Activated CD4-positive, alpha-beta T cell treated with anti-CD3 and anti-CD28 coated beads, Interleukin-2, amount 10 ng/mL, durations not matched to agents 7 days and 5 days (primary cell): ENCODE measurements around the gene CSTPP1. TPM values are rescaled to one million over a fixed set of nuclear protein-coding genes. Genes with fewer than 3 reads are reported as not detected.
"Not testable (repeated sequence)": the region's sequence is repeated elsewhere in the genome, so short reads cannot be mapped to it uniquely, and the experiment has no call there.

Source experiments
- CTCF ChIA-PET: fragments of 350-600 bp; sonication (Branson Sonifier 250); formaldehyde crosslinking; loops from one replicate; lab custom pipeline; 2021; ENCODE audit warnings: antibody characterized with exemption; lab: Charles Lee
- POLR2A ChIA-PET: fragments of 350-600 bp; sonication (Branson Sonifier 250); formaldehyde crosslinking; loops from one replicate; lab custom pipeline; 2021; ENCODE audit warnings: antibody characterized with exemption; lab: Charles Lee
- DNase-seq: peaks from one replicate; pipeline ENCODE4 v3.0.0-alpha.2; 2020
- H3K27ac Mint-ChIP-seq: one replicate; pipeline ENCODE4 v1.8.0; 2021; ENCODE audit warnings: mild to moderate bottlenecking, moderate library complexity, mixed read lengths
- H3K27me3 Mint-ChIP-seq: one replicate; pipeline ENCODE4 v1.8.0; 2021; ENCODE audit warnings: mixed read lengths
- H3K36me3 Mint-ChIP-seq: one replicate; pipeline ENCODE4 v1.8.0; 2021; ENCODE audit warnings: low read depth, mixed read lengths
- H3K4me1 Mint-ChIP-seq: one replicate; pipeline ENCODE4 v1.8.0; 2021; ENCODE audit warnings: mixed read lengths
- H3K4me3 Mint-ChIP-seq: one replicate; pipeline ENCODE4 v1.8.0; 2021; ENCODE audit warnings: mild to moderate bottlenecking, moderate library complexity, mixed read lengths
- H3K9me3 Mint-ChIP-seq: one replicate; pipeline ENCODE4 v1.8.0; 2021; ENCODE audit warnings: mixed read lengths
- total RNA-seq, 2 experiments: library from RNA; stranded (reverse); gene quantifications; one replicate each; pipeline ENCODE4 v1.2.3, GENCODE V29; 2021

Gene CSTPP1
- total RNA-seq, 2 experiments from 2014 or later, result 18.2 to 18.9 TPM

DNA sequence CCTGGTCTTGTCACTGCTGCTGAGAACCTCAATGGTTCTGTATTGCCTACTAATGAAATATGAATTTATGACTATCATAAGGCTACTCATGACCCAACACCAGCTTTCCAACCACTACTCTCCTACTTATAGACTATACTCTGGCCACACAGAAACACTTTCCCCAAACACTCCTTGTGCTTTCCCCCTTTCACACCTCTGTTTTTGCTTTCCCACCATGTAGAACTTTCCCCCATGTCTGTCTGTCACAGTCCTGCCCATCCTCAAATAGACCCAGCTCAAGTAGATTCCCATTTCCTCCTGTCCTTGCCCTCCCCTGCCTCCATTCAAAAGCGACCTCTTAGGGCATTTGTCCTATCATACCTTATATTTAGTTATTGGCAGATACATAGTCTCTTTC, 134.2 kb downstream of the CSTPP1 start:
- no peak for DNase-seq
- H3K4me1 Mint-ChIP-seq, result no peaks in the 10 kb centered on the region
- no peaks in the 10 kb centered on the region for H3K36me3 Mint-ChIP-seq
- no peaks in the 10 kb centered on the region for H3K9me3 Mint-ChIP-seq
- no peak overlapping the region for H3K4me3 Mint-ChIP-seq
- CTCF ChIA-PET, result no interaction called here
- H3K27ac Mint-ChIP-seq, result no peak overlapping the region
- POLR2A ChIA-PET, result no interaction called here
- H3K27me3 Mint-ChIP-seq, result no peaks in the 10 kb centered on the region

- POLR2A ChIA-PET, result no interaction called here
- no peak overlapping the region for H3K4me3 Mint-ChIP-seq
- no peaks in the 10 kb centered on the region for H3K27me3 Mint-ChIP-seq
- no peaks in the 10 kb centered on the region for H3K36me3 Mint-ChIP-seq
- H3K27ac Mint-ChIP-seq, result no peak overlapping the region
- no peaks in the 10 kb centered on the region for H3K4me1 Mint-ChIP-seq
- no peaks in the 10 kb centered on the region for H3K9me3 Mint-ChIP-seq
- CTCF ChIA-PET, result interaction anchor here (0.6 kb wide), 1 partner anchor 223 kb away, joined by 3 read pairs; no protein-coding TSS in a partner anchor
- no peak for DNase-seq
Measured at GRCh38 chr11:47071341-47071740, 134.8 kb downstream of the CSTPP1 start.

GRCh38 chr11:47071791-47072261, 135.3 kb downstream of the CSTPP1 start:
- H3K9me3 Mint-ChIP-seq, result no peaks in the 10 kb centered on the region
- POLR2A ChIA-PET, result no interaction called here
- CTCF ChIA-PET, result interaction anchor here (0.6 kb wide), 1 partner anchor 223 kb away, joined by 3 read pairs; no protein-coding TSS in a partner anchor
- H3K4me1 Mint-ChIP-seq, result no peaks in the 10 kb centered on the region
- no peak overlapping the region for H3K4me3 Mint-ChIP-seq
- no peak for DNase-seq
- no peaks in the 10 kb centered on the region for H3K27me3 Mint-ChIP-seq
- H3K36me3 Mint-ChIP-seq, result no peaks in the 10 kb centered on the region
- H3K27ac Mint-ChIP-seq, result no peak overlapping the region

GRCh38 chr11:47078751-47079521, 142.4 kb downstream of the CSTPP1 start:
- ChIA-PET POLR2A (no interaction called here), CTCF (interaction anchor here (0.6 kb wide), 1 partner anchor 500 kb away, joined by 3 read pairs; no protein-coding TSS in a partner anchor)
- no peaks in the 10 kb centered on the region for H3K36me3 Mint-ChIP-seq
- H3K4me3 Mint-ChIP-seq, result no peak overlapping the region
- DNase-seq, result no peak
- H3K27me3 Mint-ChIP-seq, result no peaks in the 10 kb centered on the region
- no peak overlapping the region for H3K27ac Mint-ChIP-seq
- peaks cover under 1% of the 10 kb centered on the region for H3K4me1 Mint-ChIP-seq
- H3K9me3 Mint-ChIP-seq, result no peaks in the 10 kb centered on the region

DNA sequence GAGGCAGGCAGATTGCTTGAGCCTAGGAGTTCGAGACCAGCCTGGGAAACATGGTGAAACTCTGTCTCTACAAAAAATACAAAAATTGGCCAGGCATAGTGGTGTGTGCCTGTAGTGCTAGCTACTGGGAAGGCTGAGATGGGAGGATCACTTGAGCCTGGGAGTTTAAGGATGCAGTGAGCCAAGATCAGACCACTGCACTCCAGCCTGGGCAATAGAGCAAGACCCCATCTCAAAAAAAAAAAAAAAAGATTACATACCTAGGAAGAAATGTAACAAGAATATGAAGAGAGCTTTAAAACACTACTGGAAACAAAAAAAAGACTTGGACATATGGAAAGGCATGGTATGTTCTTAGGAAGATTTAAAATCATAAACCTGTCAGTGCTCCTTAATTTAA, 144.2 kb downstream of the CSTPP1 start:
- not testable (repeated sequence) for H3K27ac Mint-ChIP-seq, H3K36me3 Mint-ChIP-seq, H3K27me3 Mint-ChIP-seq, H3K4me3 Mint-ChIP-seq, DNase-seq, H3K9me3 Mint-ChIP-seq, H3K4me1 Mint-ChIP-seq
- CTCF ChIA-PET, result interaction anchor here (0.6 to 0.7 kb wide), 3 partner anchors 167 to 1263 kb away, joined by 3 to 5 read pairs (median 5); no protein-coding TSS in a partner anchor
- POLR2A ChIA-PET, result interaction anchor here (0.6 kb wide), 1 partner anchor 259 kb away, joined by 3 read pairs; no protein-coding TSS in a partner anchor

DNA sequence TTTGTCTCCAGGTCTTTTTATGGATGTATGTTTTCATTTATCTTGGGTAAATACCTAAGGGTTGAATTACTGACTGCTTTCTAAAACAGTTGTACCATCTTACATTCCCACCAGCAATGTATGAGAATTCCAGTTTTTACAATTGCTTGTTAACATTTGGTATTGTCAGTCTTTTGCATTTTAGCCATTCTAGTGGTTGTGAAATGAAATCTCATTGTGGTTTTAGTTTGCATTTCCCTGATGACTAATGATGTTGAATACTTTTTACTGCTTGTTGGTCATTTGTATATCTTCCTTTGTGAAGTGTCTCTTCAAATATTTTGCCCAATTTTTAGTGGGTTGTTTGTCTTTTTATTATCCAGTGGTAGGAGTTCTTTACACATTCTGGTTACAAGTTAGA, 147.4 kb downstream of the CSTPP1 start:
- DNase-seq, result no peak
- CTCF ChIA-PET, result no interaction called here
- H3K4me1 Mint-ChIP-seq, result peaks cover 5% of the 10 kb centered on the region
- H3K27me3 Mint-ChIP-seq, result no peaks in the 10 kb centered on the region
- H3K4me3 Mint-ChIP-seq, result no peak overlapping the region
- H3K36me3 Mint-ChIP-seq, result no peaks in the 10 kb centered on the region
- POLR2A ChIA-PET, result no interaction called here
- H3K9me3 Mint-ChIP-seq, result no peaks in the 10 kb centered on the region
- no peak overlapping the region for H3K27ac Mint-ChIP-seq

DNA sequence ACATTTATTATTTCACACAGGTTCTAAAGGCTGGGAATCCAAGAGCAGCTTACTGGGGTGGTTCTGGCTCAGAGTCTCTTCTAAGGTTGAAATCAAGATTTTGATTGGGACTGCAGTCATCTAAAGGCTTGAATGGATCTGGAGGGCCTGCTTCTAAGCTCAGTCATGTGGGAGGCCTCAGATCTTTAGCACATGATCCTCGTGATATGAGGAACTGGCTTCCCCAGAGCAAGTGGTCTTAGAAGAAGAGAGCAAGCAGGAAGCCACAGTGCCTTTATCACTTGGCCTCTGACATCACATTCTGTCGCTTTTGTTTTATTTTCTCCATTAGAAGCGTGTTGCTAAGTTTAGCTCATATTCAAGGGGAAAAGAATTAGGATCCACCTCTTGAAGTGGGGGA, 151.2 kb downstream of the CSTPP1 start:
- CTCF ChIA-PET, result no interaction called here
- no peak overlapping the region for H3K27ac Mint-ChIP-seq
- H3K9me3 Mint-ChIP-seq, result no peaks in the 10 kb centered on the region
- POLR2A ChIA-PET, result no interaction called here
- no peaks in the 10 kb centered on the region for H3K36me3 Mint-ChIP-seq
- DNase-seq, result no peak
- peaks cover 5% of the 10 kb centered on the region for H3K4me1 Mint-ChIP-seq
- peaks cover 3% of the 10 kb centered on the region for H3K27me3 Mint-ChIP-seq
- H3K4me3 Mint-ChIP-seq, result no peak overlapping the region

GRCh38 chr11:47093541-47093940, 157.0 kb downstream of the CSTPP1 start:
- no peak for DNase-seq
- peaks cover 3% of the 10 kb centered on the region for H3K27me3 Mint-ChIP-seq
- H3K4me3 Mint-ChIP-seq, result no peak overlapping the region
- H3K4me1 Mint-ChIP-seq, result no peaks in the 10 kb centered on the region
- no peaks in the 10 kb centered on the region for H3K36me3 Mint-ChIP-seq
- ChIA-PET POLR2A (no interaction called here), CTCF (interaction anchor here (0.8 to 1.2 kb wide), 2 partner anchors 12 to 157 kb away, joined by 3 to 4 read pairs; partner anchors contain the start of gene CSTPP1)
- no peak overlapping the region for H3K27ac Mint-ChIP-seq
- no peaks in the 10 kb centered on the region for H3K9me3 Mint-ChIP-seq

GRCh38 chr11:47096871-47097270, 160.3 kb downstream of the CSTPP1 start:
- H3K9me3 Mint-ChIP-seq, H3K36me3 Mint-ChIP-seq, H3K4me3 Mint-ChIP-seq, DNase-seq, H3K27ac Mint-ChIP-seq, POLR2A ChIA-PET, H3K27me3 Mint-ChIP-seq, H3K4me1 Mint-ChIP-seq: not testable (repeated sequence)
- CTCF ChIA-PET, result interaction anchor here (0.6 to 1.1 kb wide), 2 partner anchors 32 to 150 kb away, joined by 4 to 6 read pairs; no protein-coding TSS in a partner anchor

- POLR2A ChIA-PET, H3K9me3 Mint-ChIP-seq, H3K36me3 Mint-ChIP-seq, DNase-seq, H3K27ac Mint-ChIP-seq, H3K4me3 Mint-ChIP-seq, H3K27me3 Mint-ChIP-seq, H3K4me1 Mint-ChIP-seq: not testable (repeated sequence)
- CTCF ChIA-PET, result interaction anchor here (1.0 kb wide), 1 partner anchor 55 kb away, joined by 6 read pairs; no protein-coding TSS in a partner anchor
Measured at GRCh38 chr11:47098223-47098622, 161.7 kb downstream of the CSTPP1 start.

- no peak overlapping the region for H3K4me3 Mint-ChIP-seq
- ChIA-PET CTCF (interaction anchor here (0.9 kb wide), 1 partner anchor 19 kb away, joined by 3 read pairs; no protein-coding TSS in a partner anchor), POLR2A (no interaction called here)
- no peak overlapping the region for H3K27ac Mint-ChIP-seq
- H3K36me3 Mint-ChIP-seq, result no peaks in the 10 kb centered on the region
- no peak for DNase-seq
- peaks cover 6% of the 10 kb centered on the region for H3K4me1 Mint-ChIP-seq
- no peaks in the 10 kb centered on the region for H3K27me3 Mint-ChIP-seq
- no peaks in the 10 kb centered on the region for H3K9me3 Mint-ChIP-seq
Measured at GRCh38 chr11:47099214-47099917, 162.8 kb downstream of the CSTPP1 start.

DNA sequence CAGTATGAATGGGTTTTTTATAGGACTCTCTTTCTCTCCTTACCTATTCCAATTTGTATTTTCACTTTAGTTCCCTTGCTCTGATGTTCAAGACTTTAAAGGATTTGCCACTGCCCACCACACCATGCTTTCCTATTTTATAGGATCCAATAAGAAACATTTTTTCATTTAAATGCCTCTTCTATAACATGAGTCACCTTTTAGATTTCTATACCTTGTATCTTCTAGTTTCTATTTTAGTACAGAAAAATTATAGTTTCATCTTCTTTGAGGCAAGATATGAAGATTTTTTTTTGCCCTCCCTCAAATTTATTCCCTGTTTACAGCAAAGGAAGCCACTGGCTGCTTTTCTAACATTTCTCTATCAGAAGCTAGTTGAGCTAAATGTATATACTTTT, 163.4 kb downstream of the CSTPP1 start:
- ChIA-PET POLR2A (no interaction called here), CTCF (interaction anchor here (0.9 kb wide), 1 partner anchor 18 kb away, joined by 3 read pairs; no protein-coding TSS in a partner anchor)
- H3K4me3 Mint-ChIP-seq, result no peak overlapping the region
- no peak overlapping the region for H3K27ac Mint-ChIP-seq
- no peaks in the 10 kb centered on the region for H3K9me3 Mint-ChIP-seq
- H3K4me1 Mint-ChIP-seq, result peaks cover 6% of the 10 kb centered on the region
- no peaks in the 10 kb centered on the region for H3K36me3 Mint-ChIP-seq
- no peak for DNase-seq
- no peaks in the 10 kb centered on the region for H3K27me3 Mint-ChIP-seq

DNA sequence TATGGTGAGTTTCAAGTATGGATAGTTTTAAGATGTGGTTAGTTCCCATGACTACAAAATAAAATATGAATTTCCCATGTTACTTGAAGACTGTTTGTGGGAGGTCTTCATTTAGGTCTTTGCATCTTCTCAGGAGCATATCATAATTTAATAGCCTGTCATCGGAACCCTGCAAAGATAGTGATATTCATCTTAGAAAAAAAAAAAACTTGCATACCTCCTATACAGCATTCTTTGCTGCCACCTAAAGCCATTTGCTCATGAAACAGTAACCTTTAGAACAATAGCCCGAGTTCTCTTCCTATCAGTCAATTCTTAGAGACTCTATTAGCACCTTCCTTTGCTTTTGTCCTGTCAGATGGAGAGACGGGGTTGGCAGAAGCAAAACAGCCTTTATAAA, 164.8 kb downstream of the CSTPP1 start:
- Mint-ChIP-seq H3K36me3 (no peaks in the 10 kb centered on the region), H3K27me3 (no peaks in the 10 kb centered on the region), H3K4me1 (peaks cover 6% of the 10 kb centered on the region), H3K27ac (no peak overlapping the region), H3K9me3 (no peaks in the 10 kb centered on the region), H3K4me3 (no peak overlapping the region)
- ChIA-PET CTCF (no interaction called here), POLR2A (no interaction called here)
- DNase-seq, result no peak
